Measurements from ENCODE around the gene OR10T2. TPM values are rescaled to one million over a fixed set of nuclear protein-coding genes. Genes with fewer than 3 reads are reported as not detected.

Gene OR10T2
- total RNA-seq, 2 experiments from 2014 or later: not detected

GRCh38 chr1:158400871-158401270 lies 1.6 kb upstream of the OR10T2 start:
- POLR2A ChIA-PET: no interaction called here
- DNase-seq (ENCODE audit: low spot score): peak; percentile 38
- H3K9me2 ChIP-seq (ENCODE audit: insufficient read depth, low read length): no peaks in the 10 kb centered on the region
- CTCF ChIA-PET (ENCODE audit: unreplicated experiment): no interaction called here
- no peaks in the 10 kb centered on the region for H3K79me2 ChIP-seq (ENCODE audit: insufficient read depth, low read depth, low read length)
- no peaks in the 10 kb centered on the region for H3K36me3 ChIP-seq (ENCODE audit: insufficient read depth, low read length)
- H3K9me3 ChIP-seq (ENCODE audit: low read length): no peaks in the 10 kb centered on the region
- intact Hi-C loops (cut with micrococcal nuclease; ENCODE audit: unreplicated experiment): no loop called here
- no peak overlapping the region for H3K4me2 ChIP-seq (ENCODE audit: low read length)
- TF ChIP-seq CTCF (conservative IDR thresholded peaks at IDR 0.05; ENCODE audit: low read length) (0 out of 2 replicates have a peak, but pooled peaks have one; percentile 37), EZH2phosphoT487 (IDR thresholded peaks at IDR 0.05; ENCODE audit: borderline replicate concordance, low read depth, low read length) (no peak)
- no TSS peak for BruUV-seq (replicated peaks)
- H3K27ac ChIP-seq (ENCODE audit: low read depth, low read length, poor library complexity, severe bottlenecking): no peak overlapping the region
- no peak overlapping the region for H2AFZ ChIP-seq (ENCODE audit: low read length)
- no peak overlapping the region for H3K4me3 ChIP-seq (ENCODE audit: low read depth, low read length, poor library complexity, severe bottlenecking)
- H3K4me1 ChIP-seq (ENCODE audit: insufficient read depth, low read length, poor library complexity, severe bottlenecking): no peaks in the 10 kb centered on the region
- no peaks in the 10 kb centered on the region for H4K20me1 ChIP-seq (ENCODE audit: insufficient read depth, low read length)

- Histone ChIP-seq H3K9me3 (ENCODE audit: low read length) (no peaks in the 10 kb centered on the region), H3K36me3 (ENCODE audit: insufficient read depth, low read length) (no peaks in the 10 kb centered on the region), H3K4me3 (ENCODE audit: low read depth, low read length, poor library complexity, severe bottlenecking) (no peak overlapping the region), H3K79me2 (ENCODE audit: insufficient read depth, low read depth, low read length) (no peaks in the 10 kb centered on the region), H3K4me2 (ENCODE audit: low read length) (no peak overlapping the region), H2AFZ (ENCODE audit: low read length) (no peak overlapping the region), H3K9me2 (ENCODE audit: insufficient read depth, low read length) (no peaks in the 10 kb centered on the region), H3K4me1 (ENCODE audit: insufficient read depth, low read length, poor library complexity, severe bottlenecking) (no peaks in the 10 kb centered on the region), H4K20me1 (ENCODE audit: insufficient read depth, low read length) (no peaks in the 10 kb centered on the region), H3K27ac (ENCODE audit: low read depth, low read length, poor library complexity, severe bottlenecking) (no peak overlapping the region)
- POLR2A ChIA-PET: no interaction called here
- DNase-seq (ENCODE audit: low spot score): no peak
- CTCF ChIA-PET (ENCODE audit: unreplicated experiment): no interaction called here
- TF ChIP-seq CTCF (conservative IDR thresholded peaks at IDR 0.05; ENCODE audit: low read length) (no peak), EZH2phosphoT487 (IDR thresholded peaks at IDR 0.05; ENCODE audit: borderline replicate concordance, low read depth, low read length) (no peak)
- BruUV-seq (replicated peaks): no TSS peak
- intact Hi-C loops (cut with micrococcal nuclease; ENCODE audit: unreplicated experiment): no loop called here
Observed at GRCh38 chr1:158396646-158397045, 2.6 kb downstream of the OR10T2 start.

- H3K4me3 ChIP-seq (ENCODE audit: low read depth, low read length, poor library complexity, severe bottlenecking): no peak overlapping the region
- ChIA-PET POLR2A (interaction anchor here (0.7 to 1.1 kb wide), 2 partner anchors 10 to 1217 kb away, joined by 3 read pairs; no protein-coding TSS in a partner anchor), CTCF (ENCODE audit: unreplicated experiment) (no interaction called here)
- no peak for DNase-seq (ENCODE audit: low spot score)
- no peak overlapping the region for H3K27ac ChIP-seq (ENCODE audit: low read depth, low read length, poor library complexity, severe bottlenecking)
- no peaks in the 10 kb centered on the region for H3K36me3 ChIP-seq (ENCODE audit: insufficient read depth, low read length)
- H4K20me1 ChIP-seq (ENCODE audit: insufficient read depth, low read length): no peaks in the 10 kb centered on the region
- no peak overlapping the region for H2AFZ ChIP-seq (ENCODE audit: low read length)
- H3K79me2 ChIP-seq (ENCODE audit: insufficient read depth, low read depth, low read length): no peaks in the 10 kb centered on the region
- no peak for TF ChIP-seq EZH2phosphoT487 (IDR thresholded peaks at IDR 0.05; ENCODE audit: borderline replicate concordance, low read depth, low read length)
- TF ChIP-seq CTCF (conservative IDR thresholded peaks at IDR 0.05; ENCODE audit: low read length): no peak
- H3K4me2 ChIP-seq (ENCODE audit: low read length): no peak overlapping the region
- H3K9me2 ChIP-seq (ENCODE audit: insufficient read depth, low read length): no peaks in the 10 kb centered on the region
- no peaks in the 10 kb centered on the region for H3K4me1 ChIP-seq (ENCODE audit: insufficient read depth, low read length, poor library complexity, severe bottlenecking)
- BruUV-seq (replicated peaks): no TSS peak
- no peaks in the 10 kb centered on the region for H3K9me3 ChIP-seq (ENCODE audit: low read length)
- intact Hi-C loops (cut with micrococcal nuclease; ENCODE audit: unreplicated experiment): no loop called here
Observed at GRCh38 chr1:158393476-158393875, 5.8 kb downstream of the OR10T2 start.
